ENCODE results near the gene RRP1B. TPM values are rescaled to one million over a fixed set of nuclear protein-coding genes. Genes with fewer than 3 reads are reported as not detected.

RRP1B gene
- total RNA-seq, 4 donors from 2014 or later: 12.5 to 24.7 (median 18.9) TPM

GRCh38 chr21:43720539-43721166 is 61.3 kb downstream of the RRP1B start:
- H3K9me3 ChIP-seq: no peaks in the 10 kb centered on the region
- ATAC-seq: no peak
- DNase-seq: no peak
- intact Hi-C loops (cut with DNase I; ENCODE audit: low total_unique reads) (no loop called here), in situ Hi-C loops (cut with MboI; ENCODE audit: low sequenced_read_pairs in 4 of 4) (loop anchor here in 2 of 4 donors (10.0 to 25.0 kb wide), 2 partner anchors 54 to 92 kb away; partner anchors contain the start of gene CSTB (in 1 of the 2))
- H3K4me1 ChIP-seq: peaks cover 17 to 23% of the 10 kb centered on the region in 2 donors
- no peak overlapping the region for H3K27ac ChIP-seq
- no peaks in the 10 kb centered on the region for H3K36me3 ChIP-seq
- no peak for TF ChIP-seq CTCF (IDR thresholded peaks at IDR 0.05 in 4 of 5, conservative IDR thresholded peaks at IDR 0.05 in 1 of 5)
- no peak for TF ChIP-seq POLR2A (IDR thresholded peaks at IDR 0.05)
- peak overlapping the region in 2 of 4 donors; percentile 61 to 90 for H3K4me3 ChIP-seq
- H3K27me3 ChIP-seq: no peaks in the 10 kb centered on the region

- H3K27me3 ChIP-seq: no peaks in the 10 kb centered on the region
- H3K4me1 ChIP-seq: peaks cover 22 to 29% of the 10 kb centered on the region in 2 donors
- intact Hi-C loops (cut with DNase I; ENCODE audit: low total_unique reads) (no loop called here), in situ Hi-C loops (cut with MboI; ENCODE audit: low sequenced_read_pairs in 4 of 4) (loop anchor here in 2 of 4 donors (10.0 to 25.0 kb wide), 2 partner anchors 54 to 91 kb away; partner anchors contain the start of gene CSTB (in 1 of the 2))
- no peak for ATAC-seq
- H3K4me3 ChIP-seq: no peak overlapping the region
- no peak for TF ChIP-seq POLR2A (IDR thresholded peaks at IDR 0.05)
- DNase-seq: no peak
- H3K27ac ChIP-seq: no peak overlapping the region
- H3K36me3 ChIP-seq: no peaks in the 10 kb centered on the region
- no peaks in the 10 kb centered on the region for H3K9me3 ChIP-seq
Observed at GRCh38 chr21:43721206-43721605, 61.8 kb downstream of the RRP1B start.

GRCh38 chr21:43721939-43722338 is 62.6 kb downstream of the RRP1B start:
- DNase-seq (no peak), ATAC-seq (no peak)
- intact Hi-C loops (cut with DNase I; ENCODE audit: low total_unique reads): no loop called here
- Histone ChIP-seq H3K36me3 (no peaks in the 10 kb centered on the region), H3K4me3 (no peak overlapping the region), H3K27me3 (no peaks in the 10 kb centered on the region), H3K9me3 (no peaks in the 10 kb centered on the region), H3K27ac (no peak overlapping the region), H3K4me1 (peaks cover 28 to 36% of the 10 kb centered on the region in 2 donors)
- no peak for TF ChIP-seq POLR2A (IDR thresholded peaks at IDR 0.05)
- TF ChIP-seq CTCF (IDR thresholded peaks at IDR 0.05 in 4 of 5, conservative IDR thresholded peaks at IDR 0.05 in 1 of 5): no peak
- in situ Hi-C loops (cut with MboI; ENCODE audit: low sequenced_read_pairs in 4 of 4): loop anchor here in 2 of 4 donors (10.0 to 25.0 kb wide), 2 partner anchors 53 to 90 kb away; partner anchors contain the start of gene CSTB (in 1 of the 2)

- peaks cover 43 to 53% of the 10 kb centered on the region in 2 donors for H3K4me1 ChIP-seq
- TF ChIP-seq CTCF (IDR thresholded peaks at IDR 0.05 in 4 of 5, conservative IDR thresholded peaks at IDR 0.05 in 1 of 5): no peak
- no peak for TF ChIP-seq POLR2A (IDR thresholded peaks at IDR 0.05)
- intact Hi-C loops (cut with DNase I; ENCODE audit: low total_unique reads) (no loop called here), in situ Hi-C loops (cut with MboI; ENCODE audit: low sequenced_read_pairs in 4 of 4) (loop anchor here in 2 of 4 donors (10.0 to 25.0 kb wide), 2 partner anchors 51 to 89 kb away; partner anchors contain the start of gene CSTB (in 1 of the 2))
- no peaks in the 10 kb centered on the region for H3K9me3 ChIP-seq
- ATAC-seq (no peak), DNase-seq (no peak)
- H3K36me3 ChIP-seq: no peaks in the 10 kb centered on the region
- H3K27ac ChIP-seq: no peak overlapping the region
- H3K4me3 ChIP-seq: no peak overlapping the region
- H3K27me3 ChIP-seq: no peaks in the 10 kb centered on the region
Observed at GRCh38 chr21:43723648-43724047, 64.3 kb downstream of the RRP1B start.

- Histone ChIP-seq H3K27me3 (no peaks in the 10 kb centered on the region), H3K9me3 (no peaks in the 10 kb centered on the region), H3K36me3 (no peaks in the 10 kb centered on the region), H3K27ac (peak overlapping the region; percentile 73 to 79 (median 78)), H3K4me3 (no peak overlapping the region), H3K4me1 (peaks cover 40 to 47% of the 10 kb centered on the region in 2 donors)
- TF ChIP-seq POLR2A (IDR thresholded peaks at IDR 0.05) (no peak), CTCF (IDR thresholded peaks at IDR 0.05 in 4 of 5, conservative IDR thresholded peaks at IDR 0.05 in 1 of 5) (no peak)
- DNase-seq: no peak
- ATAC-seq: peak in 1 of 2 donors; percentile 1
- in situ Hi-C loops (cut with MboI; ENCODE audit: low sequenced_read_pairs in 4 of 4): loop anchor here in 1 of 4 donors (10.0 kb wide), 1 partner anchor 48 kb away; the partner anchor contains the start of gene CSTB
- intact Hi-C loops (cut with DNase I; ENCODE audit: low total_unique reads): no loop called here
Observed at GRCh38 chr21:43726686-43727518, 67.5 kb downstream of the RRP1B start.

All from gastrocnemius medialis (tissue), 4 donors.